GM18517 (cell line): ENCODE results near the gene NUMBL.
"Not testable (repeated sequence)": the region's sequence is repeated elsewhere in the genome, so short reads cannot be mapped to it uniquely, and the experiment has no call there.

ENCODE experiments used
- ATAC-seq: cut with Tn5 transposase; IDR thresholded peaks from one replicate; pipeline ENCODE4 v1.9.1; 2021; ENCODE audit warnings: mild to moderate bottlenecking, moderate library complexity; ENCODE audit not compliant: unreplicated experiment

Gene NUMBL

GRCh38 chr19:40667602-40668001, 22.8 kb downstream of the NUMBL start:
- no peak for ATAC-seq

- no peak for ATAC-seq
Observed at GRCh38 chr19:40666803-40667438, 23.5 kb downstream of the NUMBL start.

GRCh38 chr19:40663695-40664692, 26.5 kb downstream of the NUMBL start:
- ATAC-seq: no peak

- ATAC-seq: peak; percentile 71
Observed at GRCh38 chr19:40662925-40663694, 27.3 kb downstream of the NUMBL start.

GRCh38 chr19:40661616-40662015, 28.8 kb downstream of the NUMBL start:
- ATAC-seq: no peak

GRCh38 chr19:40659566-40659965, 30.9 kb downstream of the NUMBL start:
- no peak for ATAC-seq

GRCh38 chr19:40659116-40659515, 31.3 kb downstream of the NUMBL start:
- ATAC-seq: no peak

GRCh38 chr19:40658031-40658430, 32.4 kb downstream of the NUMBL start:
- no peak for ATAC-seq

- ATAC-seq: not testable (repeated sequence)
Observed at GRCh38 chr19:40655684-40656083, 34.8 kb downstream of the NUMBL start.

- not testable (repeated sequence) for ATAC-seq
Observed at GRCh38 chr19:40652303-40652702, 38.1 kb downstream of the NUMBL start.

- no peak for ATAC-seq
Observed at GRCh38 chr19:40650749-40651305, 39.6 kb downstream of the NUMBL start.

- ATAC-seq: not testable (repeated sequence)
Observed at GRCh38 chr19:40649903-40650675, 40.4 kb downstream of the NUMBL start.

GRCh38 chr19:40646743-40647254, 43.7 kb downstream of the NUMBL start:
- ATAC-seq: no peak

- ATAC-seq: no peak
Observed at GRCh38 chr19:40642757-40643305, 47.6 kb downstream of the NUMBL start.

GRCh38 chr19:40642051-40642706, 48.3 kb downstream of the NUMBL start:
- no peak for ATAC-seq

- ATAC-seq: no peak
Observed at GRCh38 chr19:40641281-40641680, 49.2 kb downstream of the NUMBL start.

- no peak for ATAC-seq
Observed at GRCh38 chr19:40640744-40641143, 49.7 kb downstream of the NUMBL start.

GRCh38 chr19:40639638-40639982, 50.8 kb downstream of the NUMBL start:
- ATAC-seq: no peak

- no peak for ATAC-seq
Observed at GRCh38 chr19:40638327-40638726, 52.1 kb downstream of the NUMBL start.
